Peyer's patch (tissue), 4 donors: Measurements from ENCODE around the gene LRRK1. TPM values are rescaled to one million over a fixed set of nuclear protein-coding genes. Genes with fewer than 3 reads are reported as not detected.
A peak's percentile ranks its signal among the peaks of the same experiment; 100 is the strongest.

Experiments used
- DNase-seq, 3 donors: peaks; one replicate each; pipeline ENCODE4 v3.0.0-alpha.2; 2017 to 2019
- H3K27ac ChIP-seq, 4 donors: fragments of 200-600 bp; sonication (generic); one replicate each; pipeline ENCODE4 v1.5.1; 2016 to 2019
- H3K27me3 ChIP-seq, 2 donors: fragments of 200-600 bp; sonication (generic); one replicate each; pipeline ENCODE4 v1.5.1; 2019
- H3K36me3 ChIP-seq, 3 donors: fragments of 200-600 bp; sonication (generic); one replicate each; pipeline ENCODE4 v1.5.1; 2016 to 2019
- H3K4me1 ChIP-seq, 4 donors: fragments of 200-600 bp; sonication (generic); one replicate each; pipeline ENCODE4 v1.5.1; 2016 to 2019
- H3K4me3 ChIP-seq, 4 donors: fragments of 200-600 bp; sonication (generic); 1 replicate in 3 of 4; 2 replicates in 1 of 4; pipeline ENCODE4 v1.5.1; 2016 to 2019; ENCODE audit warnings: mild to moderate bottlenecking in 1 of 4
- H3K9me3 ChIP-seq, 4 donors: fragments of 200-600 bp; sonication (generic); one replicate each; pipeline ENCODE4 v1.5.1; 2016 to 2019; ENCODE audit warnings: mild to moderate bottlenecking in 1 of 4
- CTCF ChIP-seq, 6 experiments: fragments of 450-650 bp in 4 of 6; fragments of 200-600 bp in 2 of 6; sonication (generic) in 1 of 6; IDR thresholded peaks; one replicate each; pipeline ENCODE4 v1.5.1; 2017 to 2019; ENCODE audit warnings: antibody characterized with exemption in 6 of 6, mild to moderate bottlenecking in 3 of 6, moderate library complexity in 1 of 6
- POLR2A ChIP-seq, 2 donors: fragments of 450-650 bp; IDR thresholded peaks; one replicate each; pipeline ENCODE4 v1.5.1; 2017; ENCODE audit warnings: antibody characterized with exemption in 2 of 2, mild to moderate bottlenecking in 2 of 2, moderate library complexity in 2 of 2
- total RNA-seq, 4 donors: library from RNA; depleted of rRNA; stranded (reverse); fragments of >200 nt; gene quantifications; one replicate each; pipeline ENCODE4 v1.1.0, GENCODE V29; 2016

LRRK1 gene
- total RNA-seq, 4 donors from 2014 or later = 49.2 to 66.0 (median 55.5) TPM

DNA sequence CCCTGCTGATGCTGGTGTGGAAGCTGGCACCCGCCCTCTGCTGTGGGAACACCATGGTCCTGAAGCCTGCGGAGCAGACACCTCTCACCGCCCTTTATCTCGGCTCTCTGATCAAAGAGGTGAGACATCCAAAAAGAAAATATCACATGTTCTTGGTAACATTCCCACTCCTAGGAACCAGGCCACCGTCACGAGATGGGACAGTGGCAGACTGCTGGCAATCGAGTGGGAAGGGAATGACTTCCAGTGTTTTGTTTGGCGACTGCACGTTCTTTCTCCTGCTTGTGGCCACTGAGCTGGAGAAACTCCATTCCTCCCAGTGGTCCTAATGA lies 25.2 kb upstream of the LRRK1 start:
- Histone ChIP-seq H3K27me3 (no peaks in the 10 kb centered on the region), H3K4me1 (no peaks in the 10 kb centered on the region), H3K36me3 (no peaks in the 10 kb centered on the region), H3K27ac (no peak overlapping the region), H3K9me3 (no peaks in the 10 kb centered on the region), H3K4me3 (no peak overlapping the region)
- TF ChIP-seq CTCF (IDR thresholded peaks at IDR 0.05) (no peak), POLR2A (IDR thresholded peaks at IDR 0.05) (no peak)
- no peak for DNase-seq

DNA sequence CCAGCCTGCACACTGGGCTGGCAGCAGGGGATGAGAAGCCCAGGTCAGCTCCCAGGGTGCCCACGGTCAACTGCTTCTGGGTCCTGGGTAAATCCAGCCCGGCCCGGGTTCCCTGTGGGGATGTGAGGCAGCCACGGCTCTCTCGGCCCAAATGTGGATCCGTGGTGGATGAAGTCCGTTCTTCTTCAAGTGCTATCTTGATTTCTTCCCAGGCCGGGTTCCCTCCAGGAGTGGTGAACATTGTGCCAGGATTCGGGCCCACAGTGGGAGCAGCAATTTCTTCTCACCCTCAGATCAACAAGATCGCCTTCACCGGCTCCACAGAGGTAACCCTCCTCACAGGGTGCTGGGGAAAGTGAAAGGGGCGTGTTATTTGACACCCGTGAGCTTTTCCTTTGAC lies 23.4 kb upstream of the LRRK1 start:
- Histone ChIP-seq H3K4me1 (no peaks in the 10 kb centered on the region), H3K27ac (no peak overlapping the region), H3K4me3 (no peak overlapping the region), H3K27me3 (no peaks in the 10 kb centered on the region), H3K9me3 (no peaks in the 10 kb centered on the region), H3K36me3 (no peaks in the 10 kb centered on the region)
- no peak for TF ChIP-seq CTCF (IDR thresholded peaks at IDR 0.05)
- no peak for TF ChIP-seq POLR2A (IDR thresholded peaks at IDR 0.05)
- peak in 1 of 3 donors; percentile 41 for DNase-seq

GRCh38 chr15:100897221-100898151 lies 21.7 kb upstream of the LRRK1 start:
- TF ChIP-seq CTCF (IDR thresholded peaks at IDR 0.05) (no peak), POLR2A (IDR thresholded peaks at IDR 0.05) (no peak)

DNA sequence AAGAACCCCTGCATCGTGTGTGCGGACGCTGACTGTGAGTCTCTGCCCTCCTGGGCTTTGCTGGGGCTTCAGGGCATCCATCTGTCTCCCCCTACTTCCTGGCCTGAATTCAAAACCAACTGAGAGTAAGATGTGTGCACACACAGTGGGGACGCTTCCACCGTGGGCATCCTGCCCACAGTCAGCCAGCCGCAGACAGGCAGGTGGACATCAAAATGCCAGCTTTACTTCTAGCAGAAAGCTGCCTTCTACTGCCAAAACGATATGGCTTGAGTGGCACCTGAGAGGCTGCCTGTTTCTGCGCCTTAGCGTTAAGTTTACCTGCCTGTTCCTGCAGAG lies 21.0 kb upstream of the LRRK1 start:
- peaks cover 0 to 12% (median 2%) of the 10 kb centered on the region in 4 donors for H3K4me1 ChIP-seq
- H3K27ac ChIP-seq = no peak overlapping the region
- H3K36me3 ChIP-seq = no peaks in the 10 kb centered on the region
- TF ChIP-seq CTCF (IDR thresholded peaks at IDR 0.05) = no peak
- no peak for TF ChIP-seq POLR2A (IDR thresholded peaks at IDR 0.05)
- H3K9me3 ChIP-seq = no peaks in the 10 kb centered on the region
- DNase-seq = no peak
- H3K4me3 ChIP-seq = no peak overlapping the region
- H3K27me3 ChIP-seq = no peaks in the 10 kb centered on the region

More at GRCh38 chr15:100897221-100898151, 21.7 kb upstream of the LRRK1 start:
- Histone ChIP-seq H3K36me3 (no peaks in the 10 kb centered on the region), H3K27me3 (no peaks in the 10 kb centered on the region), H3K27ac (no peak overlapping the region), H3K4me1 (peaks cover 0 to 12% (median 0%) of the 10 kb centered on the region in 4 donors), H3K4me3 (no peak overlapping the region), H3K9me3 (no peaks in the 10 kb centered on the region)
- DNase-seq = no peak

DNA sequence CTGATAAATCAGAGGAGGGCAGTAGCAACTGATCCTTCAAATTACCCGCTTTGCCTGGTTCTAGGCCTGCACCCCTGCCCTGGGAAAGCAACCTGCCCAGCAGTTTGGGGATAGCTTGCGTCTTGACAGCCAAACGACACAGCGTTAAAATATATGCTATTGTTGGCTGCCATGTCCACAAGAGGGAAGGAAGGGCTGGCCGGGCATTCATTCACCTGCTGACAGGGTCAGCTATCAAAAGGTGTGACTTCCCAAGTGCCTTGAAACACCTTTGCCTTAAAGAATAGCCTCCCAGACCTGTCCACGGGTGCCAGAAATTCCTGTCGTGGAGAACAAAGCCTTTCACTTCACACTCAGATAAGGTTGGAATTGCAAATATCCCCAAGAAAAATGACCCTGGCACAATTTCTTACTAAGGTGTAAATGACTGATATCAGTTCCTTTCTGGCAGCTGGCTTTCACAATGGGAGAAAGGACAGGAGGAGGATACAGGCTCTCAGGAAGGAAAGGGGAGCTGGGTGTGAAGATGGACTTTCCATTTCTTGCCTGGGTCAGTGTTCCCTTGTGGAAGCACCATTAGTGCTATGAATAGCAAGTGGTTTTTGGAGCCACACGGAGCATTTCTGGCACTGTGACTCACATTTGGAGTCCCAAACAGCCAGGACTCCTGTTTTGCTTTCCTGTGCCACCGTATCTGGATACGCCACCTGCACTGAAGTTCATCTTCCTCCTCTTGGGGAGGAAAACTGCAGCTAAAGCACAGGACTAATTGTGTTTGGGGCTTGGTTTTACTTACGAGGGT lies 20.3 kb upstream of the LRRK1 start:
- no peak overlapping the region for H3K27ac ChIP-seq

More for the DNA sequence above, 20.3 kb upstream of the LRRK1 start:
- H3K36me3 ChIP-seq = no peaks in the 10 kb centered on the region
- DNase-seq = peak in 1 of 3 donors; percentile 34
- no peak for TF ChIP-seq CTCF (IDR thresholded peaks at IDR 0.05)
- TF ChIP-seq POLR2A (IDR thresholded peaks at IDR 0.05) = no peak
- no peaks in the 10 kb centered on the region for H3K9me3 ChIP-seq
- H3K4me3 ChIP-seq = no peak overlapping the region
- H3K4me1 ChIP-seq = peaks cover 0 to 12% (median 2%) of the 10 kb centered on the region in 4 donors
- no peaks in the 10 kb centered on the region for H3K27me3 ChIP-seq
